GM12874 (cell line): ENCODE measurements around the gene SLC6A11.
A peak's percentile ranks its signal among the peaks of the same experiment; 100 is the strongest.

Experiments
- CTCF ChIP-seq: IDR thresholded peaks from 2 replicates; pipeline ENCODE4 v1.5.1; 2011; ENCODE audit warnings: low read depth, mild to moderate bottlenecking, control low read depth, low read length, moderate library complexity; ENCODE audit not compliant: insufficient read depth

The SLC6A11 gene

DNA sequence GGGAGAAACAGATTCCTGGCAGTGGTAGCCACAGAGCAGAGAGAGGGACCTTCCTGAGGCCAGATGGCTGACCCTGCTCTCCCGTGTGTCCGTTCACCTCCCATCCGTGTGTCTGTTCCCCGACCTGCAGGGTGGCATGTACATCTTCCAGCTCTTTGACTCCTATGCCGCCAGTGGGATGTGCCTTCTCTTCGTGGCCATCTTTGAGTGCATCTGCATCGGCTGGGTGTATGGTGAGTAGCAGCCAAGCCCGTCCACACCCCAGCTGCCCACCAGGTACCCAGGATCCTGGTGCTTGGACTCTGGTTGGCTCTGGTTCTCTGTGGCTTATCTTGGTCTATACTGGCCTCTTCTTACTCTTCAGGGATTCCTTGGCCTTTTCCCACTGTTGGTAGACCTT, 117.0 kb downstream of the SLC6A11 start:
- no peak for TF ChIP-seq CTCF

- TF ChIP-seq CTCF, result no peak
Observed at GRCh38 chr3:10933470-10933804, 117.4 kb downstream of the SLC6A11 start.

DNA sequence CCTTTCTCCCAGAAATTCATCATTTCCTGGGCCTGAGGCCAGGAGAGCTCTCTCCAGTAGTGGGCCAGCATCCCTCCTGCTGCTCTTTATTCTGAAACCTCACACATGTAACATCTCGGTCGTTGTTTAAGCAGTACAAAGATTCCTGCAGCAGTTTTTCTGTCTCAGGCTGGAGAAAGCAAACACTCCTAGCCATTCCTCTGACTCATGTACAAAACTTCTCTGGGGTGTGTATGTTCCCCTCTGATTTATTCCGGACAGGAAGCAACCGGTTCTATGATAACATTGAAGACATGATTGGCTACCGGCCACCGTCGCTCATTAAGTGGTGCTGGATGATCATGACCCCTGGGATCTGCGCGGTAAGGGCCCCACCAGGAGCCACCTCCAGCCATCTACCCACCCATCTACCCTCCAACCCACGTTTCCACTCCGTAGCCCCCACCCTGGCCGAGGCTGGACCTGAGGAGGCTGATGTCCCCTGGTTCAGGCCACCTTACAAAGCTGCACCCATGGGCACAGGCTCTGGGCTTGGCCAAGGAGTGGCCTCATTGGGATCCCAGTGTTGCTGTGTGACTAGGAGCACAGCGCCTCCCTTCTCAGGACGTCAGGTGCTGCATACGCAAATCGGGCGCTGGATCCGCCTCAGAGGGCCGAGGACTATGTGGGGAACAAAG, 117.9 kb downstream of the SLC6A11 start:
- TF ChIP-seq CTCF, result no peak

- peak; percentile 22; the same call in 1 of the 2 replicates for TF ChIP-seq CTCF
Observed at GRCh38 chr3:10935028-10935427, 119.0 kb downstream of the SLC6A11 start.

- no peak for TF ChIP-seq CTCF
Observed at GRCh38 chr3:10935846-10936631, 120.0 kb downstream of the SLC6A11 start.

DNA sequence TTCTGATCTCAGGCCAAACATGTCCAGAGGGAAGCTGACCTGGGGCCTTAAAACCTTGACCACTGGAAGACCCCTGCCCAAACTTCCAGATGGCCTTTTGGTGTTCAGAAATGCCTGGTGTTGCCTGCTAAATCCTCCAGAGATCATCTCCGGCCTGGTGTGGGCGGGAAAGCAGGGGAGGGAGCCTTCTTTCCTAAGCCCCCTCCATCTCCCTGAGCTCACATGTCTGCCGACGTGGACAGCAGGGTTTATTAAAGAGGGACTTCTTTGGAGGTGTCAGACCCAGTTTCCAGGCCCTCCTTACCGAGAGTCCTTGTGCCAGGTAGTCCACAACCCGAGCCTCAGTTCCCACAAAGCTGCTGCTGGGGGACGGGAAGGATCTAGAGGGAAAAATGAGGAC, 120.7 kb downstream of the SLC6A11 start:
- TF ChIP-seq CTCF, result no peak

DNA sequence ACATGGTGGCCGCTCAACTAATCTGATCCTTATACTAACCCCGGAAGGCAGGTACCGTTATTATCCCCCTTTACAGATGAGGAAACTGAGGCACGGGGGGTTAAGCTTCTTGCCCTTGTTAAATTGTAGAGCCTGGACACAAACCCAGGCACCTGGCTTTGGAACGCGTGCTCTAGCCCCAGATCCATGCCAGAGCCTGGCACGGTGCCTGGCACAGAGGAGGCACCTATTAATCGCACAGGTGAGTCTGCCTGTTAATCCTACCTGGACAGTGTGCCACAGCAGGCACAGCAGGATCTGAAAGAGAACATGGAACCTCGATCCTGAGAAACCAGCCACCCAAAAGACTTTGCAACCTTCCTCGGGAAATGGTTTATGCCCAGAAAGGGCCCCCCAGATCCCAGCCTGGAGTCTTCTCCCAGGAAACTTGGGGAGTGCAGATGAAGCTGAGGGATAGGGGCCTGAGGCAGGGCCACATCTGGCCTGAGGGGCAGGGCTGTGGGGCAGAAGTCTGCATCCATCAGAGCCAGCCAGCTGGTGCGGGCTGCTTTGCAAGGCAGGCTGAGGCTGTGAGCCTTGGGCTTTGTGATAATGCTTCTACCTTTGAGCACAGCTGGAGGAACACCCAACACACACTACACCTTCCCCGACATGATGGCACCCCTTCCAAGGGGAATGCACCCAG, 121.3 kb downstream of the SLC6A11 start:
- no peak for TF ChIP-seq CTCF
